GM11168 (cell line): Measurements from ENCODE around the gene KMT5C.
"Not testable (repeated sequence)": the region's sequence is repeated elsewhere in the genome, so short reads cannot be mapped to it uniquely, and the experiment has no call there.

Experiments used
- in situ Hi-C: fragments of 300-500 bp; cut with MboI; formaldehyde crosslinking; loops from one replicate; pipeline ENCODE4 v1.12.0; 2022; ENCODE audit warnings: low sequenced_read_pairs; ENCODE audit not compliant: unreplicated experiment

Gene KMT5C

GRCh38 chr19:55315956-55316525, 23.6 kb upstream of the KMT5C start:
- in situ Hi-C loops = no loop called here

GRCh38 chr19:55316646-55317045, 23.0 kb upstream of the KMT5C start:
- in situ Hi-C loops = no loop called here

GRCh38 chr19:55319785-55320184, 19.9 kb upstream of the KMT5C start:
- in situ Hi-C loops = no loop called here

GRCh38 chr19:55320844-55321419, 18.7 kb upstream of the KMT5C start:
- in situ Hi-C loops = no loop called here

- in situ Hi-C loops = no loop called here
Observed at GRCh38 chr19:55321466-55322137, 18.1 kb upstream of the KMT5C start.

GRCh38 chr19:55322204-55322885, 17.3 kb upstream of the KMT5C start:
- in situ Hi-C loops = no loop called here

- in situ Hi-C loops = no loop called here
Observed at GRCh38 chr19:55324662-55325061, 15.0 kb upstream of the KMT5C start.

- in situ Hi-C loops = no loop called here
Observed at GRCh38 chr19:55325172-55325571, 14.5 kb upstream of the KMT5C start, which contains the start of gene TMEM150B. Gene TMEM150B, minus strand, starts transcription at chr19:55325341. Its CDS starts 4,305 bp downstream, at chr19:55321036.

- in situ Hi-C loops = not testable (repeated sequence)
Observed at GRCh38 chr19:55328774-55329318, 10.8 kb upstream of the KMT5C start.

- in situ Hi-C loops = not testable (repeated sequence)
Observed at GRCh38 chr19:55329791-55330190, 9.9 kb upstream of the KMT5C start.

- in situ Hi-C loops = no loop called here
Observed at GRCh38 chr19:55333870-55334269, 5.8 kb upstream of the KMT5C start.

GRCh38 chr19:55336101-55336500, 3.6 kb upstream of the KMT5C start:
- in situ Hi-C loops = no loop called here

GRCh38 chr19:55339889-55340783, 460 bp downstream of the KMT5C start:
- in situ Hi-C loops = loop anchor here (5.0 kb wide), 1 partner anchor 37 kb away; the partner anchor contains the start of gene TMEM190

GRCh38 chr19:55340784-55341147, 1.1 kb downstream of the KMT5C start:
- in situ Hi-C loops = loop anchor here (5.0 kb wide), 1 partner anchor 37 kb away; the partner anchor contains the start of gene TMEM190

GRCh38 chr19:55341171-55341588, 1.5 kb downstream of the KMT5C start:
- in situ Hi-C loops = loop anchor here (5.0 kb wide), 1 partner anchor 36 kb away; the partner anchor contains the start of gene TMEM190

- in situ Hi-C loops = loop anchor here (5.0 kb wide), 1 partner anchor 35 kb away; the partner anchor contains the start of gene TMEM190
Observed at GRCh38 chr19:55341595-55342531, 2.2 kb downstream of the KMT5C start.

GRCh38 chr19:55344444-55344843, 4.8 kb downstream of the KMT5C start:
- in situ Hi-C loops = loop anchor here (5.0 kb wide), 1 partner anchor 33 kb away; the partner anchor contains the start of gene TMEM190

- in situ Hi-C loops = no loop called here
Observed at GRCh38 chr19:55345101-55345817, 5.6 kb downstream of the KMT5C start.
